ENCODE results near the gene OAS2.

The OAS2 gene

DNA sequence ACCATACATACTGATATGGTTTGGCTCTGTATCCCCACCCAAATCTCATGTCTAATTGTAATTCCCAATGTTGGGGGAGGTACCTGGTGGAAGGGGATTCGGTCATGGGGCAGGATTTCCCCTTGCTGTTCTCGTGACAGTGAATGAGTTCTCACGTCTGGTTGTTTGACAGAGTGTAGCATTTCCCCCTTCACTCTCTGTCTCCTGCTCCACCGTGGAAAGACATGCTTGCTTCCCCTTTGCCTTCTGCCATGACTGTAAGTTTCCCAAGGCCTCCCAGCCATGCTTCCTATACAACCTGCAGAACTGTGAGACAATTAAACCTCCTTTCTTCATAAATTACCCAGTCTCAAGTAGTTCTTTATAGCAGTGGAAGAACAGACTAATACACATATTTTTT lies 49.4 kb downstream of the OAS2 start:
- no peak for DNase-seq

DNA sequence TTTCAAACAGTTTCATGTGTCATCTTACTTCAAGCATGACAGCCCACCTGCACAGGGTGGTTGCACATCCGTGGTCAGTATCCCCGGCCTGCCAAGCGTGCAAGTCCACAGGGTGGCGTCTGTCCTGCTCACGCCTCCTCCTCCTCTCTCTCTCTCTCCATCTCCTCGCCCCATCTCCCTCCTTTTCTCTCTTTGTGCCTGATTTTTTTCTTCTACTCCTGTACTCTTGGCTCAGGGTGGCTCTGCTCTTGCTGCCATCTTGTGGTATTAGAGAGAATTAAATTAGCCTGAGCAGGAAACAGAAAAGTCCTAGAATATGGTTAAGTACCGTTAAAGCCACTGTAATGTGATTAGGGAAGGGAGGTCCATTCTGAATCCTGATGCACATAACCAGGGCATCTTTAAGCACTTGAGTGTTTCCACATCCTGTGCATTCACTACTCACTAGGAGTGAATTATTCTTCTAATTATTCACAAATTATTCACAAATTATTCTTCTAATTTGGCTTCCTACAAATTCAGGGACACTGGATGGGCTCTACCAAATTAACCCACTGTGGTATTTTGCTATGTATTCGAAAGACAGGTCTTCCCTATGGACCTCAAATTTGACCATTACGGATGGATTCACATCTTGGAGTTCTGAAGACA lies 52.7 kb downstream of the OAS2 start:
- peak; percentile 46 for DNase-seq

DNA sequence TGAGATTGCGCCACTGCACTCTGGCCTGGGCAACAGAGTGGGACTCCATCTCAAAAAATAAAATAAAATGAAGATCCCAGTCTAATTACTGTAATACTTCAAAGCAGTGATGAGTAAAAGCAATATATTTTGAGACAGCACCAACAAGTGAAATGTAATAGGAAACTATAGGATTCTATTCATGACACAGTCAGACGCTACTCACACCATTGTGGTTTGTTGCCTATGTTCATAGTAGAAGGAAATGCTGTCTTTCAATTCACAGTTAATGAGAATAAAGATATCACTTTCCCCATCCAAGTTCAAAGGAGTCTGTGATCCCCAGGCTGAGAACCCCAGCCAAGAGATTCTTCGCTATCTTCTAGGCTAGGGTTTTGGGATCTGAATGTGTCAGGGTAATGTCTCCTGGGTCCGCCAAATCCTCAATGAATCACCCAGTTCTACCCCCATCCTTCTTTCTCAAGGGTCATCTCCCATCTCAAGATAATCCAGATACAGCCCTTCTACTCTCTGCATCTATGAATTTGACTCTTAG lies 61.7 kb downstream of the OAS2 start:
- DNase-seq = no peak

DNA sequence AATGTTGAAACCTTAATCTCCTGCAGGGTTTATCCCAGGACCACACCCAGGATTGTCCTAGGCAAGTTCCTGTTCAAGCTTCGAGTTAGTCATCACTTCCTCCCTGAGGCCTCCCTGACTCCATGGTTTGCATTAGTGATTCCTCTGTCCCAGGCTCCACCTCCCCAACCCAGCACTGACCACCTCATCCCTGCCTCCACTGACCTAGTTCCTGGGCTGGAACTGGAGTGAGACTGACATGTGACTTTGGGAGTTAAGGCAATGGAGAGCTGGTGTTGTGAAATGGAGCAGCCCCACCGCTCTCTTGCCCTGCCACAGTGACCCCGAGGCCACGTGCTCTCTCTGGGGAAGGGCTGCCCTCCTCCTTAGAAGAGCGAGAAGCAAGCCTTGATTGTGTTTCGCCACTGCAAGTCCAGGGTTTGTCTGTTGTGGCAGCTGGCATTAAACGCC lies 62.4 kb downstream of the OAS2 start:
- peak; percentile 16 for DNase-seq

DNA sequence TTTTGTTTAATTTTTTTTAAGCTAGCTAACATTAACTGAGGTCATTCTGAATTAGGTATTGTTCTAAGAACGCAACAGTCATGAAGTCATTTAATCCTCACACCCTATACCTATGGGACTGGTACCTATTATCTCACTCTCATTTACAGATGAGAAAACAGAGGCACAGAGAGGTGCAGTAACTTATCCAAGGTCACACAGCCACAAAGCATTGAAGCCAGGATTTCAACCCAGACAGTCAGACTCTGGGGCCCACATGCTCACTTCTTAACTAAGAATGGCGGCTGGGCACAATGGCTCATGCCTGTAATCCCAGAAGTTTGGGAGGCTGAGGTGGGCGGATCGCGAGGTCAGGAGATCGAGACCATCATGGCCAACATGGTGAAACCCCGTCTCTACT lies 63.2 kb downstream of the OAS2 start:
- no peak for DNase-seq

DNA sequence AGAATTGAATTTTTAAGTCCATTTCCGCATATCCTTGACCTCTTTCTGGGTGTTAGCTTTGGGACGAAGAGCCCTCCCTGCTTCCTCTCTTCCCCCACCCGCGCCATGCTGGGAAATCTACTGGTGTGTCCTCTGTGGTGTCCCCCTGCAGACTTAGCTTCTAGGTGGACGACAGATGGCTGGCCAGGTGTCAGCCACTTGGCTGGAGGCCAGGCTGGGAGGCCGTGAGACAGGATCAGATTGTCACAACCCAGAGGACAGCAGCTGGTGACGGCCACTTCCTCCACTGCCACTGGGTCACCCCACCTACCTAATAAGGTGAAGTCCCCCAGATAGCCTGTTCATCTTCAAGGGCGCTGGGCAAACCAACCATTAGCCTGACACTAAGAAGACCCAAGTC lies 64.9 kb downstream of the OAS2 start:
- DNase-seq = no peak

DNA sequence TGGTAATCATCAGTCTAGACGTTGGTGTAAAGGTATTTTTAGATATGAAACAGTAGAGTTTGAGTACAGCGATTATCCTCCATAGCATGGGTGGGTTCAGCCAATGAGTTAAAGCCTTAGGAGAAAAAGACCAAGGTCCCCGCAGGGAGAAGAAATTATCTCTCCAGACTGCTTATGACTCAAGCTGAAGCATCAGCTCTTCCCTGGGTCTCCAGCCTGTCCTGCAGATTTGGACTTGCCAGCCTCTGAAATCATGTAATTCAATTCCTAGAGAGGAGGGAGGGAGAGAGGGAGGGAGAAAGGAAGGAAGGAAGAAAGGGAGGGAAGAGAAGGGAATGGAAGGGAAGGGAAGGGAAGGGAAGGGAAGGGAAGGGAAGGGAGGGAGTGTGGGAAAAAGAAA lies 66.2 kb downstream of the OAS2 start:
- no peak for DNase-seq

DNA sequence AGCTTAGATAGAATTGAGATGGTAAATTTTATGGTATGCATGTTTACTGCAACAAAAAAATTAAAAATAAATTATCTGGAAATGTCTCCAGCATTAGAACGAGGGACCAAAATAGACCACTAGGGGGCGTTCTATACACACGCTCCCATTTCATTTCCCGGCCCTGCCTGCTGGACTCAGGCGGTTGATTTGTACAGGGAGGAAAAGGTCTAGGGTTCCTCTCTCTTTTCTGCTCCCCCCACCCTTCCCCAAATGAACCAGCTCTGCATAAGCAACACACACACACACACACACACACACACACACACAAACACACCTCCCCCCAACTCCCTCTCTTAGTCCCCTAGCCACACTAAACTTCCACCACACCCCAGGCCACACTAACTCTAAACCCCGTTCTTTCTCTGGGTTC lies 70.4 kb downstream of the OAS2 start:
- DNase-seq = peak; percentile 76

DNA sequence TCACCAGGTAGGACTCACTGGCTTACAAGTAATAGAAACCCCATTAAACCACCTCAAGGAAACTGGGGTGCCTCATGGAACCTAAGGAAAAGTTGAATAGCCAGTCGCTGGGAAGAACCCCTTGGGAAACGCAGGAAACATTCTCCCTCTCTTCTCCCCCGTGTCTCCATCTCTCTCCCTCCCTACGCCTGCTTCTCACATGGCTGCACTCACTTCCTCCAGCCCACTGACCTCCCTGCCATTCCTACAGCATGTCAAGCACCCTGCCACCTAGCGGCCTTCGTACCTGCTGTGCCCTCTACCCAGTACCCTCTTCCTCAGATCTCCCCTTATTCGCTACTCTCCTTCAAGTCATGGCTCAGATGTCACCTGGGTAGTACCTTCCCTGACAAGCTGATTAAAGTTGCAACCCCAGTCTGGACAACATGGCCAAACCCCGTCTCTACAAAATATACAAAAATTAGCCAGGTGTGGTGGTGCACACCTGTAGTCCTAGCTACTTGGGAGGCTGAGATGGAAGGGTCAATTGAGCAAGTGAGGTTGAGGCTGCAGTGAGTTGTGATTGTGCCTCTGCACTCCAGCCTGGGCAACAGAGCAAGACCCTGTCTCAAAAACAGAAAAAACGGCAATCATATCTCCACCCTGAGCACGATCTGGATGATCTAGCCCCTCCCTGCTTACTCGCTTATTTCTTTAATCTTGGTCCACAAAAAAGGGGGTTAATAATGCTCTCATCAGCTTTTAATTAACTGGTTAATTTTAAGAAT lies 71.8 kb downstream of the OAS2 start:
- no peak for DNase-seq

DNA sequence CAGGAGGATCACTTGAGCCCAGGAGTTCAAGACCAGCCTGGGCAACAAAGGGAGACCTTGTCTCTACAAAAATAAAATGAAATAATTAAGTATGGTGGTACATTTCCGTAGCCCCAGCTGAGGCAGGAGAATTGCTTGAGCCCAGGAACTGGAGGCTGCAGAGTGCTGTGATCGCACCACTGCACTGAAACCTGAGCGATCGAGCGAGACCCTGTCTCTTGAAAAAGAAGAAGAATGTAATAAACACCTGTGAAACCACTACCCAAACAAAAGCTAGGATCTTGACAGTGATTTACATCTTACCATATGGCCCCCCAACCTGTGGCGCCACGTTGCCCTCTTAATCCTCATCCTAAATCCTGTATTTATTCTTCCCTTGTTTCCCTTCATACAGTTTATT lies 72.5 kb downstream of the OAS2 start:
- DNase-seq = no peak

DNA sequence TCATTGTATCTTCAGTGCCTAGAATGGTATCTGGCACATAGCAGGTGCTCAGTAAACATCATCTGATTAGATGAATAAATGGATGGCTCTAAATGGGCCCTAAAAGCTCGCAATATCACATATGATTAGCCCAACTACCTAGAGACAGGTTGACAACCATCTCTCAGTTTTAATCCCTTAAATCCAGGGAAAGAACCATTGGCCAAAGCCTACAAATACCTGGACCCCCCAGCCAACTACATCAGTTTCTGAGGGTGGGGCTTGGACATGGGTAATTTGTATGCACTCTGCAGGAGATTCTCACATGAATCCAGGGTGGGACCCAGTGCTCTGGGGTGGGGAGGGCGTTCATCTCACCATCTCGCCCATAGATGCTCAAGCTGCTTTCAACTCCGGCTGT lies 73.4 kb downstream of the OAS2 start:
- no peak for DNase-seq

DNA sequence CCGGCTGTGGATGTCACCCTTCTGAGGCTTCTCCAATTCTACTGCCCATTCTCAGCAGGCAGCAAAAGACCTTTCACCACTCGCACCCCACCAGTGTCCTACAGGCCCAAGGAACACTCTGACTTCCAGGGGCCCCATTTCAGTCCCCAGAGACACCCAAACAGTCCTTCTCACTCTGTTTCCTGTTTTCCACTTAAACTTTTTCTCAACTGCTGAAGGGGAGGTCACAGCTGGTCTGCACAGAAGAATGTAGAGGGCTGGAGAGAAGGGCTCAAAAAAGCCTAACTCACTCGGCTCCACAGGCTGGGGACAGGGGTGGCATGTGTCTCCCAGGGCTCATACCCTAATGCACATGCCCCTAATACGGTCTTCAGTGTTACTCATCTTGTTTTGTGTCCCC lies 74.0 kb downstream of the OAS2 start:
- DNase-seq = no peak

DNA sequence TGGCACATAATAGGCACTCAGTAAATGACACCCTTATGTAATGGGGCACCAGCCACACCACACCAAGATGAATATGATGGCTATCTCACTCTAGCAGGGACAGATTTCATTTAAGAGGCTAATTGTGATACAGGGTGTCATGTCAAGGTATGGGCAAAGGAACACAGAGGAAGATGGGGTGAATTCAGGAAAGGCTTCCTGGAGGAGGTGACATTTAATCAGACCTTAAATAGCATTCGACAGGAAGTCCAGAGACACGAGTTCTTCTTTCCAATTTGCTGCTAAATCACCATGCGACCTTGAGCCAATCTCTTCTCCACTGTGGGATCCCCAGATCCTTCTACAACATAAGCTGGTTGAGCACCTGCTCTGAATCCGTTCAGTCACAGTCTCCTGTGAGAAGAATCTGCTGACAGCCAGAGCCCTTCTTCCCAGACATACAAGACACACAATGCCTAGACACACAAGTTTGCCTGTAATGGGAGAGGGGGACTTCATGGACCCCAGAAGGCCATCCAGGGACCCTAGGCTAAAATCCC lies 76.7 kb downstream of the OAS2 start:
- no peak for DNase-seq

DNA sequence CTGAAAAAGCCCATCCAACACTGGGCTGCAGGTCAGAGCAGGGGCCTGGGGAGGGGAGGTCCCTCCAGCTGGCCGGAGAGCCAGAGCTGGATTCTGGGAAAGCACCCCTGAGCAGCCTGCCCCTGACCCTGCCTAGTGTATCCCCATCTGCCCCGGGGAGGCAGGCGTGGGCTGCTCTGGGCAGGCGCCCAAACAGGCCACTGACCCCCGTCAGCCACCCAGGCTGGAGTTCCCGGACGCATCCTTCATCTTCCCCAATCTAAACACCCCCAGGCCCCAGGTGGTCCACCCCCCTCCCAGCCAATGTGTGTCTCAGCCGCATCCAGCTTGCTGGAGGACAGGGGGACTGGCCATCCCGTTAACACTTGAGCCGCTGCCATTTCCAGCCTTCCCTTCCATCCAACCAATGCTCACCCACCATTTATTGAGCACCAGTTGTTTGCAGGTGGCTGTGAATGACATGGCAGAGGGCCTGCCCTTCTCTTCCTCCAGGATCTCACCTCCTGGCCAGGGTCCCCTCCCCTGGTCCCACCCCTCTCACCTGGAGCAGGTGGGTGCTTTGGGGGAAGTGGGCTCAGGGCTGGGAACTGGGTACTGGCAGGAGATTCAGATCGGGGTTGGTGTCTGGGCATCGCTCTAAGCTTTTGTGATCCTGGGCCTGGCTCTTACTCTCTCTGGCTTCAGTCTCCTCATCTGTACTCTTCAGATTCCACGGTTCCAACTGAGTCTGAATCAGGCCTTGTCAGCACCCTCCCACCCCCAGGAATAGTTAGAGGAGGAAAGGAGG lies 77.5 kb downstream of the OAS2 start:
- DNase-seq = no peak

DNA sequence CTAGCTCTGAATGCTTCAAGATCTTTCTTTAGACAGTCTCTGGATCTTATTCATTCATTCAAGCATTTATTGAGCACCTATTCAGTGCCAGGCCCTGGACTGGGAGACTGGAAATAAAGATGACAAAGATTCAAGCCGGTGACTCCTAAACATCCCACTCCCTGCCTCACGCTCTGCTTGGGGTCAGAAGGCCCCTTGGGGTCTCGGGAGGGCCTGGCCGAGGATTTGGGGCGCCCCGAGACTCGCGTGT lies 78.0 kb downstream of the OAS2 start:
- DNase-seq = no peak

DNA sequence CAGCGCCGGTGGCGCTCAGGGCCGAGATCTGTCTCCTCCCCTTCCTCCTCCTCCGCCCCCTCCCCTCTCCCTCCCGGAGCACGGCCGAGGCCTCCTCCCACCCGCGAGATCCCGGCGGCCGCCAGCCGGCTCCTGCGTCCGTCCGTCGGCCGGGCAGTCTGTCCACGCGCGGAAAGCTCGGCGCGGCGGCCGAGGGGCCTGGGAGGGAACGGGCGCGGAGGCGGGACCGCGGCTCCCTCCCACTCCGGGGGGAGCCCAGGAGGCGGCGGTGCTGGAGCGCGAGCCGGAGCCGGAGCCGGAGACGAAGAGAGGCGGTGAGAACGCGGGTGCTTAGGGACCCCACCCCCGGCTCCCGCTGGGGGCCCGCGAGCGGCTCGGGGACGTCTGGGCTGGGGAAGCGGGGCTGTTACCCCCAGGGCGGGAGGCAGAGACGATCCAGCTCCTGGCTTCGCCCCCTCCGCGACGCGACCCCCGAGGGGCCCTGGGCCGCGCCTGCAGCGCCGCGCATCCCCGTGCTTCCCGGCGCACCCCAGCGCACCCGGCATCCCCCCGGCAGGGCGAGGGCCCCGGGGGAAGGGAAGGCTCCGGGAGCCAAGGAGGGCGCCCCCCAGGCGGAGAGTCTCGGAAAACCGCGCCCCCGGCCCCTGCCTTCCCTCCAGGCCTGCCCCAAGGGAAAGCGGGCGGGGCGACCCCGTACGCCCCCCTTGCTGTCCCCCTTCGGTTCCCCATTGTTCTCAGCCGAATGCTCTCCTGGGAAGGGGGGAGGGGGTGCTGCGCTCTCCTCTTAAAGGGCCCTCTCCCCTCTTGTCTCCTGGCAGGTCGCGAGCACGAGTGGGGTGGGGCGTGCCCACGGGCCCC lies 78.5 kb downstream of the OAS2 start, which contains the start of gene DTX1:
TSS of gene DTX1 (plus strand) at position 100 of the 858 bp plus-strand sequence. CDS start 1,463 bp downstream, outside the sequence.
- DNase-seq = peak; percentile 13

DNA sequence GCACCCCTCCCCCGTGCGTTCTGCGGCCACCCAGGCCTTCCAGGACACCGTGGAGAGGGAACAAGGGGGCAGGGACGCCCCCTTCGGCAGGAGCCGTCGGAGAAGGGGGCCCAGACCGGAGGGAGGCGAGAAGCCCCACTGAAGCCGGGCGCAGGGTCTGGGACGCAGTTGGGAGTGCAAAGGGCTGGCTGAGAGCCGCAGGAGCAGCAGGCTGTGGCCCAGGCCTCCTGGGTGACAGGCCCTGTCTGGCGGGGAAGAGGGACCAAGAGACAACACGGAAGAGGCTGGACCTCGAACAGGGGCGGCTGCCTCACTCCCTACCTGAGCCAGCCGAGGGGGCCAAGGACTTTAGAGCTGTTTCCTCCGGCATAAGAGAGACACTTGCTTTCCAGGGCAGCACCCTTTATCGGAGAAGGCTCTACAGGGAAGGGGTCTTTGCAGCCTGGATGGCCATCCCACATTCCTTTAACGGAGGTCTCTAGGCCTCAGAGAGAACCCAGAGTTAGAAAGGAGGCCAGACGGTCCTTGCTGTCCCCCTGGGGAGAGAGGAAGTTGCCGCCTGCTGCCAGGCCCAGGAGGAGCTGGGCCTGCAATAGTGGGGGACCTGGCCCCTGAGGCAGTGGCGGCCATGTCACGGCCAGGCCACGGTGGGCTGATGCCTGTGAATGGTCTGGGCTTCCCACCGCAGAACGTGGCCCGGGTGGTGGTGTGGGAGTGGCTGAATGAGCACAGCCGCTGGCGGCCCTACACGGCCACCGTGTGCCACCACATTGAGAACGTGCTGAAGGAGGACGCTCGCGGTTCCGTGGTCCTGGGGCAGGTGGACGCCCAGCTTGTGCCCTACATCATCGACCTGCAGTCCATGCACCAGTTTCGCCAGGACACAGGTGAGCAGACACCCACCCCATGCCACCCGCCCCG lies 79.5 kb downstream of the OAS2 start:
- DNase-seq = no peak

DNA sequence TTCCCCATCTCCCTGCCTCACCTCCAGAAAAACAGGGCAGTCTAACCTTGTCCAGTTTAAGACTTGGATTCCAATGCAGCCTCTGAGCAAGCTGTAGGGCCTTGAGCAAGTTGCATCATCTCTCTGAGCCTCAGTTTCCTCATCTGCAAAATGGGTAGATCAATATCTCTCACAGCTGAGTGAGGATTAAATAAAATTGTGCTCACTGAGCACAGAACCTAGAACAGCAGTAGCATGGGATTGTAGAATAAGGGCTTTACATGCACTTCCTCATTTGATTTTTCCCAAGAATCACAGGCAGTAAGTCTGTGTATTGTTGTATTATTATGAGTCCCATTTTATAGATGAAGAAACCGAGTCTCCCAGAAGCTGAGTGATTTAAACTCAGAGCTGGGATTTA lies 80.2 kb downstream of the OAS2 start:
- no peak for DNase-seq

DNA sequence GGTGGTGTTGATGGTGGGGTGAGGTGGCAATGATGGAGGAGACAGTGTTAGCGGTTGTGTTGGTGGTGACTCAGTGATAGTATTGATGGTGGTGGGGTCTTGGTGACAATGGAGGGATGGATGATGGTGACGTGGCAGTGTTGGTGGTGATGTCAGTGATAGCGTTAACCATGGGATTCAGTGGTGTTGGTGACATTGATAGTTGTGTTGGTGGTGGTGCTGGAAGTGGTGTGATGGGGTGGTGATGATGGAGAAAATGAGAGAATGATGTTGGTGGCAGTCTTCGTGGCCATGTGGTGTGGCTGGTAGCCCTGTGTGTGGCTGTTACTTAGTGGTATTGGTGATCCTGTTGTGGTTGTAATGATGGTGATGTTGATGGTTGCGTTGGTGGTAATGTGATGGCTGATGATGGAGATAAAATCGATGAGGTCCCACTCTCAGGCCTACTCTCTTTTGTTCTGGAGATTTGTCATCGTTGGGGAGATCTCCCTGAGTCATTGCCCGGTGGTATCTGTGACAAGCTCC lies 80.8 kb downstream of the OAS2 start:
- DNase-seq = no peak

DNA sequence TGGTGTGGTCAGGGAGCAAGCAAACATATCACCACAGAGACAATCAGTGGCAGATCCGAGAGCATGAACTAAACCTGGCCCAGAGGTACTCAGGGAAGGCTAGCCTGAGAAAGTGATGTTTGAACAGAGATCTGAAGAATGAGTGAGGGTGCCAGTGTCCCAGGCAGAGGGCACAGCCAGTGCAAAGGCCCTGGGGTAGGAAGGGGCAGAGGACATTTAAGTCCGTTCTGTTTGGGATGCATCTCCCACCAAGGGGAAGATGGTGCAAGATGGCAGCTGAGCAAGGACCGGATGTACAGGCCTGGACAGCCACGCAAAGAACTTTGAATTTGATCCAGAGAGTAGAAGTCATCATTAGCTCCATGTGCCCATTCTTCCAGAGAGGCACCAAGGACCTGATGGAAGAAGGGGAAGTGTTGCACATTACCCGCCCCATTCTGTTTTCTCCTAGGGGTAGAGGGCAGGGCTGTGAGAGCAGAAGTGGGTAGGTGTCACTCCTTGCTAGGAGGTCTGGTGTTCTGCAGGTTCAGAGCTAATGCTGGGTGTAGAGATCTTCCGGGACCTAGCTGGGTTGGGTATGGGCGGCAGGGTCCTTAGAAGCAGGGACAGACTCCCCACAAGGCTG lies 82.1 kb downstream of the OAS2 start:
- DNase-seq = no peak
